ENCODE measurements around the gene ADAMTS4. TPM values are rescaled to one million over a fixed set of nuclear protein-coding genes. Genes with fewer than 3 reads are reported as not detected.
A peak's percentile ranks its signal among the peaks of the same experiment; 100 is the strongest.

The ADAMTS4 gene
- total and polyA plus RNA-seq, 2 experiments from 2014 or later: 7.2 to 9.8 TPM

- Histone ChIP-seq H3K4me1 (ENCODE audit: insufficient read depth) (peaks cover 9% of the 10 kb centered on the region), H3K79me2 (ENCODE audit: insufficient read depth) (peaks cover 9% of the 10 kb centered on the region), H3K4me2 (ENCODE audit: unreplicated experiment) (peak overlapping the region; percentile 85), H3K27ac (peak overlapping the region; percentile 99), H3K9me2 (ENCODE audit: insufficient read depth) (no peaks in the 10 kb centered on the region), H3F3A (ENCODE audit: insufficient read depth) (peaks cover 20% of the 10 kb centered on the region), H2AFZ (no peak overlapping the region), H3K27me3 (replicated peaks; ENCODE audit: insufficient read depth) (no peaks in the 10 kb centered on the region), H3K4me3 (peak overlapping the region; percentile 79), H3K36me3 (ENCODE audit: low read depth) (no peaks in the 10 kb centered on the region), H3K9me3 (ENCODE audit: low read depth) (no peaks in the 10 kb centered on the region), H4K20me1 (ENCODE audit: insufficient read depth) (no peaks in the 10 kb centered on the region), H3K9ac (peak overlapping the region; percentile 96)
- no peak for DNase-seq
- in situ Hi-C loops (cut with MboI): no loop called here
- TF ChIP-seq EZH2phosphoT487 (IDR thresholded peaks at IDR 0.05; ENCODE audit: insufficient read depth, low read depth): no peak
- no peak for TF ChIP-seq EZH2 (IDR thresholded peaks at IDR 0.05; ENCODE audit: insufficient read depth, poor library complexity, severe bottlenecking)
- WGBS, 2 experiments (ENCODE audit: low coverage in 1 of 2, low lambda C conversion rate in 2 of 2, missing lambda C conversion rate in 2 of 2): 58 to 59% methylated on average over 14 of the region's 14 CpGs
These were observed 33.8 kb downstream of the ADAMTS4 start for GRCh38 chr1:161164901-161165610.

GRCh38 chr1:161163793-161164192, 35.1 kb downstream of the ADAMTS4 start:
- in situ Hi-C loops (cut with MboI): no loop called here
- Histone ChIP-seq H3K27me3 (replicated peaks; ENCODE audit: insufficient read depth) (no peaks in the 10 kb centered on the region), H3K4me2 (ENCODE audit: unreplicated experiment) (no peak overlapping the region), H3K4me3 (no peak overlapping the region), H3K36me3 (ENCODE audit: low read depth) (no peaks in the 10 kb centered on the region), H2AFZ (no peak overlapping the region), H3K9me3 (ENCODE audit: low read depth) (no peaks in the 10 kb centered on the region), H3K9ac (no peak overlapping the region), H3K4me1 (ENCODE audit: insufficient read depth) (peaks cover 9% of the 10 kb centered on the region), H3K27ac (no peak overlapping the region), H4K20me1 (ENCODE audit: insufficient read depth) (no peaks in the 10 kb centered on the region), H3K79me2 (ENCODE audit: insufficient read depth) (peaks cover 15% of the 10 kb centered on the region), H3F3A (ENCODE audit: insufficient read depth) (peaks cover 21% of the 10 kb centered on the region), H3K9me2 (ENCODE audit: insufficient read depth) (no peaks in the 10 kb centered on the region)
- TF ChIP-seq EZH2phosphoT487 (IDR thresholded peaks at IDR 0.05; ENCODE audit: insufficient read depth, low read depth): no peak
- no peak for TF ChIP-seq EZH2 (IDR thresholded peaks at IDR 0.05; ENCODE audit: insufficient read depth, poor library complexity, severe bottlenecking)
- 84 to 87% methylated on average over 5 of the region's 5 CpGs for WGBS, 2 experiments (ENCODE audit: low coverage in 1 of 2, low lambda C conversion rate in 2 of 2, missing lambda C conversion rate in 2 of 2)
- DNase-seq: no peak

- 0 out of 2 replicates have a peak overlapping the region, but pooled peaks have one; percentile 16 for H3K9ac ChIP-seq
- H3K36me3 ChIP-seq (ENCODE audit: low read depth): no peaks in the 10 kb centered on the region; the same call in 1 of the 2 replicates
- peaks cover 31% of the 10 kb centered on the region for H3F3A ChIP-seq (ENCODE audit: insufficient read depth)
- H3K4me1 ChIP-seq (ENCODE audit: insufficient read depth): peaks cover 9% of the 10 kb centered on the region
- no peaks in the 10 kb centered on the region for H4K20me1 ChIP-seq (ENCODE audit: insufficient read depth)
- H3K4me2 ChIP-seq (ENCODE audit: unreplicated experiment): no peak overlapping the region
- TF ChIP-seq EZH2 (IDR thresholded peaks at IDR 0.05; ENCODE audit: insufficient read depth, poor library complexity, severe bottlenecking) (no peak), EZH2phosphoT487 (IDR thresholded peaks at IDR 0.05; ENCODE audit: insufficient read depth, low read depth) (no peak)
- no peaks in the 10 kb centered on the region for H3K27me3 ChIP-seq (replicated peaks; ENCODE audit: insufficient read depth)
- no peaks in the 10 kb centered on the region for H3K9me3 ChIP-seq (ENCODE audit: low read depth)
- H3K9me2 ChIP-seq (ENCODE audit: insufficient read depth): no peaks in the 10 kb centered on the region
- no peak overlapping the region for H3K4me3 ChIP-seq
- H2AFZ ChIP-seq: no peak overlapping the region
- in situ Hi-C loops (cut with MboI): no loop called here
- H3K79me2 ChIP-seq (ENCODE audit: insufficient read depth): peaks cover 15% of the 10 kb centered on the region
- H3K27ac ChIP-seq: no peak overlapping the region
- DNase-seq: no peak
- 89 to 91% methylated on average over 10 of the region's 10 CpGs for WGBS, 2 experiments (ENCODE audit: low coverage in 1 of 2, low lambda C conversion rate in 2 of 2, missing lambda C conversion rate in 2 of 2)
These were observed 36.0 kb downstream of the ADAMTS4 start for GRCh38 chr1:161162806-161163205.

GRCh38 chr1:161162052-161162451, 36.8 kb downstream of the ADAMTS4 start:
- Histone ChIP-seq H3K9me2 (ENCODE audit: insufficient read depth) (no peaks in the 10 kb centered on the region), H4K20me1 (ENCODE audit: insufficient read depth) (no peaks in the 10 kb centered on the region), H3K9ac (no peak overlapping the region), H3K9me3 (ENCODE audit: low read depth) (no peaks in the 10 kb centered on the region), H3F3A (ENCODE audit: insufficient read depth) (peaks cover 38% of the 10 kb centered on the region), H2AFZ (no peak overlapping the region), H3K27me3 (replicated peaks; ENCODE audit: insufficient read depth) (no peaks in the 10 kb centered on the region), H3K4me3 (no peak overlapping the region), H3K4me2 (ENCODE audit: unreplicated experiment) (no peak overlapping the region), H3K79me2 (ENCODE audit: insufficient read depth) (peaks cover 15% of the 10 kb centered on the region), H3K27ac (no peak overlapping the region), H3K36me3 (ENCODE audit: low read depth) (no peaks in the 10 kb centered on the region; the same call in 1 of the 2 replicates), H3K4me1 (ENCODE audit: insufficient read depth) (peaks cover 9% of the 10 kb centered on the region)
- WGBS, 2 experiments (ENCODE audit: low coverage in 1 of 2, low lambda C conversion rate in 2 of 2, missing lambda C conversion rate in 2 of 2): 84 to 85% methylated on average over 7 of the region's 7 CpGs
- in situ Hi-C loops (cut with MboI): no loop called here
- DNase-seq: no peak
- TF ChIP-seq EZH2 (IDR thresholded peaks at IDR 0.05; ENCODE audit: insufficient read depth, poor library complexity, severe bottlenecking): no peak
- TF ChIP-seq EZH2phosphoT487 (IDR thresholded peaks at IDR 0.05; ENCODE audit: insufficient read depth, low read depth): no peak

All from GM23248 (cell line).